HepG2 (cell line): Measurements from ENCODE around the gene MYOM1. TPM values are rescaled to one million over a fixed set of nuclear protein-coding genes. Genes with fewer than 3 reads are reported as not detected.

ENCODE experiments used
- GZF1 ChIP-seq: sonication (generic); formaldehyde crosslinking; IDR thresholded peaks from 2 replicates; pipeline ENCODE4 v1.5.1; 2020; ENCODE audit warnings: mild to moderate bottlenecking, missing genetic modification reagents
- IKZF1 ChIP-seq: fragments of 450-650 bp; IDR thresholded peaks from 2 replicates; pipeline ENCODE4 v1.7.1; 2016
- MIXL1 ChIP-seq: IDR thresholded peaks from 2 replicates; pipeline ENCODE4 v1.6.1; 2016
- NRL ChIP-seq: sonication (generic); formaldehyde crosslinking; IDR thresholded peaks from 2 replicates; pipeline ENCODE4 v1.5.0; 2020; ENCODE audit warnings: missing genetic modification reagents, mild to moderate bottlenecking, moderate library complexity, borderline replicate concordance
- SP4 ChIP-seq: sonication (generic); formaldehyde crosslinking; IDR thresholded peaks from 2 replicates; pipeline ENCODE4 v1.8.1; 2023; ENCODE audit warnings: mild to moderate bottlenecking, missing genetic modification reagents
- SPEN ChIP-seq: sonication (generic); formaldehyde crosslinking; IDR thresholded peaks from 2 replicates; pipeline ENCODE4 v1.5.1; 2020; ENCODE audit warnings: low read depth, mild to moderate bottlenecking, missing genetic modification reagents
- ZMAT3 ChIP-seq: sonication (generic); formaldehyde crosslinking; conservative IDR thresholded peaks from 2 replicates; pipeline ENCODE4 v1.7.0; 2021; ENCODE audit warnings: missing genetic modification reagents
- ZNF468 ChIP-seq: sonication (generic); formaldehyde crosslinking; IDR thresholded peaks from 2 replicates; pipeline ENCODE4 v1.8.0; 2022; ENCODE audit warnings: mild to moderate bottlenecking, moderate library complexity, missing genetic modification reagents
- ZNF589 ChIP-seq: sonication (generic); formaldehyde crosslinking; conservative IDR thresholded peaks from 2 replicates; pipeline ENCODE4 v1.8.0; 2022; ENCODE audit warnings: mild to moderate bottlenecking, moderate library complexity, missing genetic modification reagents
- ZNF644 ChIP-seq: IDR thresholded peaks from 2 replicates; pipeline ENCODE4 v1.6.1; 2016; ENCODE audit warnings: low read depth
- polyA plus RNA-seq, 8 experiments: library from polyadenylated mRNA; depleted of rRNA in 3 of 8; stranded (reverse) in 7 of 8; unstranded in 1 of 8; fragments of >200 nt; fragmentation: Illumina TruSeq in 4 of 8; extraction: Trizol in 4 of 8; gene quantifications; 2 replicates each; pipeline versions ENCODE4 v1.2.1 to v1.2.3, GENCODE V29; 2011 to 2016; ENCODE audit warnings: low read depth in 4 of 8, missing spikeins in 1 of 8, mixed read lengths in 1 of 8; ENCODE audit not compliant: insufficient read depth in 1 of 8
- total RNA-seq, 5 experiments: library from RNA; depleted of rRNA; stranded (reverse); fragments of >200 nt; fragmentation: Illumina TruSeq; extraction: Trizol; gene quantifications; 2 replicates each; pipeline ENCODE4 v1.2.3, GENCODE V29; 2016; ENCODE audit warnings: low read depth in 1 of 5
- TF ChIP-seq, protein P1 (sequence below), 2 experiments: fragments of 450-650 bp in 1 of 2; sonication (generic) in 1 of 2; formaldehyde crosslinking in 1 of 2; IDR thresholded peaks; 2 replicates each; pipeline versions ENCODE4 v1.6.1 to v1.8.0; 2016 to 2022; ENCODE audit warnings: antibody characterized with exemption in 1 of 2, mild to moderate bottlenecking in 1 of 2, missing genetic modification reagents in 1 of 2
- TF ChIP-seq, protein P2 (sequence below): sonication (generic); formaldehyde crosslinking; IDR thresholded peaks from 2 replicates; pipeline ENCODE4 v1.4.0; 2020; ENCODE audit warnings: missing genetic modification reagents
- TF ChIP-seq, protein P3 (sequence below): sonication (generic); formaldehyde crosslinking; IDR thresholded peaks from 2 replicates; pipeline ENCODE4 v1.8.1; 2023; ENCODE audit warnings: mild to moderate bottlenecking, missing genetic modification reagents

MYOM1 gene
- total and polyA plus RNA-seq, 2 of the 13 experiments (the other 11 are each of a cell fraction or from before 2014, with no cell fraction given) = 0.46 to 0.98 TPM

DNA sequence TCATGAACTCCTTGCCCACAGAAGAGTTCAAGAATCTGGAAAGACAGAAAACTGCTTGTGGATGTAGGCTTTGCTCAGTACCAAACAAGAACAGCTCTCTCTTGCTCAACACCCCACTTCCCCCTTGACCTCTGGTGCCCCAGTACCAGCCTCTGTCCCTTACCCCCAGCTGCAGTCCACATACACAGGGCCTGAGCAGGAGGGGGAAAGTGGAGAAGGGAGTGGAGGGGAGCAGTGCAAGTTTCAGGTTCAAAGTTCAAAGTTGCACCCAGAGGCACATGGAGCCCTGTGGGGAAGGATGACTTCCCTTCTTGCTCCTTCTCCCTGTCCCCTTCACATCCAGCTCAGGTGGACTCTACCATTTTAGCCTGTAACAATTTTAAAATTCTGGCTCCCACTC, 145.7 kb downstream of the MYOM1 start (continued):
- TF ChIP-seq, protein P1, sequence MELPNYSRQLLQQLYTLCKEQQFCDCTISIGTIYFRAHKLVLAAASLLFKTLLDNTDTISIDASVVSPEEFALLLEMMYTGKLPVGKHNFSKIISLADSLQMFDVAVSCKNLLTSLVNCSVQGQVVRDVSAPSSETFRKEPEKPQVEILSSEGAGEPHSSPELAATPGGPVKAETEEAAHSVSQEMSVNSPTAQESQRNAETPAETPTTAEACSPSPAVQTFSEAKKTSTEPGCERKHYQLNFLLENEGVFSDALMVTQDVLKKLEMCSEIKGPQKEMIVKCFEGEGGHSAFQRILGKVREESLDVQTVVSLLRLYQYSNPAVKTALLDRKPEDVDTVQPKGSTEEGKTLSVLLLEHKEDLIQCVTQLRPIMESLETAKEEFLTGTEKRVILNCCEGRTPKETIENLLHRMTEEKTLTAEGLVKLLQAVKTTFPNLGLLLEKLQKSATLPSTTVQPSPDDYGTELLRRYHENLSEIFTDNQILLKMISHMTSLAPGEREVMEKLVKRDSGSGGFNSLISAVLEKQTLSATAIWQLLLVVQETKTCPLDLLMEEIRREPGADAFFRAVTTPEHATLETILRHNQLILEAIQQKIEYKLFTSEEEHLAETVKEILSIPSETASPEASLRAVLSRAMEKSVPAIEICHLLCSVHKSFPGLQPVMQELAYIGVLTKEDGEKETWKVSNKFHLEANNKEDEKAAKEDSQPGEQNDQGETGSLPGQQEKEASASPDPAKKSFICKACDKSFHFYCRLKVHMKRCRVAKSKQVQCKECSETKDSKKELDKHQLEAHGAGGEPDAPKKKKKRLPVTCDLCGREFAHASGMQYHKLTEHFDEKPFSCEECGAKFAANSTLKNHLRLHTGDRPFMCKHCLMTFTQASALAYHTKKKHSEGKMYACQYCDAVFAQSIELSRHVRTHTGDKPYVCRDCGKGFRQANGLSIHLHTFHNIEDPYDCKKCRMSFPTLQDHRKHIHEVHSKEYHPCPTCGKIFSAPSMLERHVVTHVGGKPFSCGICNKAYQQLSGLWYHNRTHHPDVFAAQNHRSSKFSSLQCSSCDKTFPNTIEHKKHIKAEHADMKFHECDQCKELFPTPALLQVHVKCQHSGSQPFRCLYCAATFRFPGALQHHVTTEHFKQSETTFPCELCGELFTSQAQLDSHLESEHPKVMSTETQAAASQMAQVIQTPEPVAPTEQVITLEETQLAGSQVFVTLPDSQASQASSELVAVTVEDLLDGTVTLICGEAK (IDR thresholded peaks at IDR 0.05) = no peak
- TF ChIP-seq, protein P1 (CRISPR knock-in tag; IDR thresholded peaks at IDR 0.05) = no peak
- TF ChIP-seq ZNF468 (CRISPR knock-in tag) (no peak), ZNF589 (CRISPR knock-in tag) (no peak), NRL (no peak), ZNF644 (peak; percentile 65), IKZF1 (no peak), GZF1 (CRISPR knock-in tag) (no peak), MIXL1 (CRISPR knock-in tag) (no peak), SP4 (CRISPR knock-in tag) (no peak), ZMAT3 (CRISPR knock-in tag) (no peak), SPEN (CRISPR knock-in tag) (peak; percentile 37)
- TF ChIP-seq, protein P2, sequence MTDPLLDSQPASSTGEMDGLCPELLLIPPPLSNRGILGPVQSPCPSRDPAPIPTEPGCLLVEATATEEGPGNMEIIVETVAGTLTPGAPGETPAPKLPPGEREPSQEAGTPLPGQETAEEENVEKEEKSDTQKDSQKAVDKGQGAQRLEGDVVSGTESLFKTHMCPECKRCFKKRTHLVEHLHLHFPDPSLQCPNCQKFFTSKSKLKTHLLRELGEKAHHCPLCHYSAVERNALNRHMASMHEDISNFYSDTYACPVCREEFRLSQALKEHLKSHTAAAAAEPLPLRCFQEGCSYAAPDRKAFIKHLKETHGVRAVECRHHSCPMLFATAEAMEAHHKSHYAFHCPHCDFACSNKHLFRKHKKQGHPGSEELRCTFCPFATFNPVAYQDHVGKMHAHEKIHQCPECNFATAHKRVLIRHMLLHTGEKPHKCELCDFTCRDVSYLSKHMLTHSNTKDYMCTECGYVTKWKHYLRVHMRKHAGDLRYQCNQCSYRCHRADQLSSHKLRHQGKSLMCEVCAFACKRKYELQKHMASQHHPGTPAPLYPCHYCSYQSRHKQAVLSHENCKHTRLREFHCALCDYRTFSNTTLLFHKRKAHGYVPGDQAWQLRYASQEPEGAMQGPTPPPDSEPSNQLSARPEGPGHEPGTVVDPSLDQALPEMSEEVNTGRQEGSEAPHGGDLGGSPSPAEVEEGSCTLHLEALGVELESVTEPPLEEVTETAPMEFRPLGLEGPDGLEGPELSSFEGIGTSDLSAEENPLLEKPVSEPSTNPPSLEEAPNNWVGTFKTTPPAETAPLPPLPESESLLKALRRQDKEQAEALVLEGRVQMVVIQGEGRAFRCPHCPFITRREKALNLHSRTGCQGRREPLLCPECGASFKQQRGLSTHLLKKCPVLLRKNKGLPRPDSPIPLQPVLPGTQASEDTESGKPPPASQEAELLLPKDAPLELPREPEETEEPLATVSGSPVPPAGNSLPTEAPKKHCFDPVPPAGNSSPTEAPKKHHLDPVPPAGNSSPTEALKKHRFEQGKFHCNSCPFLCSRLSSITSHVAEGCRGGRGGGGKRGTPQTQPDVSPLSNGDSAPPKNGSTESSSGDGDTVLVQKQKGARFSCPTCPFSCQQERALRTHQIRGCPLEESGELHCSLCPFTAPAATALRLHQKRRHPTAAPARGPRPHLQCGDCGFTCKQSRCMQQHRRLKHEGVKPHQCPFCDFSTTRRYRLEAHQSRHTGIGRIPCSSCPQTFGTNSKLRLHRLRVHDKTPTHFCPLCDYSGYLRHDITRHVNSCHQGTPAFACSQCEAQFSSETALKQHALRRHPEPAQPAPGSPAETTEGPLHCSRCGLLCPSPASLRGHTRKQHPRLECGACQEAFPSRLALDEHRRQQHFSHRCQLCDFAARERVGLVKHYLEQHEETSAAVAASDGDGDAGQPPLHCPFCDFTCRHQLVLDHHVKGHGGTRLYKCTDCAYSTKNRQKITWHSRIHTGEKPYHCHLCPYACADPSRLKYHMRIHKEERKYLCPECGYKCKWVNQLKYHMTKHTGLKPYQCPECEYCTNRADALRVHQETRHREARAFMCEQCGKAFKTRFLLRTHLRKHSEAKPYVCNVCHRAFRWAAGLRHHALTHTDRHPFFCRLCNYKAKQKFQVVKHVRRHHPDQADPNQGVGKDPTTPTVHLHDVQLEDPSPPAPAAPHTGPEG (CRISPR knock-in tag) = no peak
- TF ChIP-seq, protein P3, sequence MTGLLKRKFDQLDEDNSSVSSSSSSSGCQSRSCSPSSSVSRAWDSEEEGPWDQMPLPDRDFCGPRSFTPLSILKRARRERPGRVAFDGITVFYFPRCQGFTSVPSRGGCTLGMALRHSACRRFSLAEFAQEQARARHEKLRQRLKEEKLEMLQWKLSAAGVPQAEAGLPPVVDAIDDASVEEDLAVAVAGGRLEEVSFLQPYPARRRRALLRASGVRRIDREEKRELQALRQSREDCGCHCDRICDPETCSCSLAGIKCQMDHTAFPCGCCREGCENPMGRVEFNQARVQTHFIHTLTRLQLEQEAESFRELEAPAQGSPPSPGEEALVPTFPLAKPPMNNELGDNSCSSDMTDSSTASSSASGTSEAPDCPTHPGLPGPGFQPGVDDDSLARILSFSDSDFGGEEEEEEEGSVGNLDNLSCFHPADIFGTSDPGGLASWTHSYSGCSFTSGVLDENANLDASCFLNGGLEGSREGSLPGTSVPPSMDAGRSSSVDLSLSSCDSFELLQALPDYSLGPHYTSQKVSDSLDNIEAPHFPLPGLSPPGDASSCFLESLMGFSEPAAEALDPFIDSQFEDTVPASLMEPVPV (CRISPR knock-in tag) = no peak
